GM18519 (cell line): ENCODE data around the gene KAT7.

Source experiments
- ATAC-seq: cut with Tn5 transposase; IDR thresholded peaks from one replicate; pipeline ENCODE4 v1.9.1; 2021; ENCODE audit warnings: mild to moderate bottlenecking, moderate library complexity; ENCODE audit not compliant: unreplicated experiment, low FRiP score

The KAT7 gene

DNA sequence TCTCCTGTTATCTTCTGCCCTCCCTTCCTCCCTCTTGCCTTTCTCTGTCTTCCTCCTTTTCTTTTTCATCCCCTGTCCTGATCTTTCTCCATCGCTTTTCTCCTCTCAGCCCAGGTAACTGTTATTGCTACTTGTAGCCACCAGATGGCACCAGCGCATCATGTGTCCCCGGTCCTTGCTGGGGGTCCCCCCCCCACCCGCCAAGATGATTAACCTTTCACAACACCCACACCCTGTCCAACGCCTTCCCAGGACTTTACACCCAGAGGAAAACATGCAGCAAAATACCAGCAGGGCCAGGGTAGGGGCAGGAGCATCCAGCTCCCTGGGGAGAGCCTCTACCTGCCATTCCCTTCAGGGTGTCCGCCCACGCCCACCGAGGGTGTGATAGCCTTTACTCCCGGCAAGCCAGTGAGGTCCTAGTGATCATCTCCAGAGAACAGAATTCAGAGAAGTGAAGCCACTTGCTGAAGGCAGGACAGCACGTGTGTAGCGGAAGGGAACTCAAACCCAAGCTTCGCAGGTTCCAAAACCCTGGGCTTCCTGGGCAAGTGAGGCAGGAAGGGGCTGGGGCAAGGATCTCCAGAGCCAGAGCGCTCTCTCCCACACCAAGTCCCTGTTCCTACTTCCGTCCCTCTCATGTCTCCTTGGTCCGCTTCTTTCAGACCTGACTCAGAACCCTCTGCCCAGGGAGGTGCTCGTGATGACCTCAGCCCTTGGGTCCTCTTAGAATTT, 72.8 kb downstream of the KAT7 start:
- ATAC-seq = no peak

DNA sequence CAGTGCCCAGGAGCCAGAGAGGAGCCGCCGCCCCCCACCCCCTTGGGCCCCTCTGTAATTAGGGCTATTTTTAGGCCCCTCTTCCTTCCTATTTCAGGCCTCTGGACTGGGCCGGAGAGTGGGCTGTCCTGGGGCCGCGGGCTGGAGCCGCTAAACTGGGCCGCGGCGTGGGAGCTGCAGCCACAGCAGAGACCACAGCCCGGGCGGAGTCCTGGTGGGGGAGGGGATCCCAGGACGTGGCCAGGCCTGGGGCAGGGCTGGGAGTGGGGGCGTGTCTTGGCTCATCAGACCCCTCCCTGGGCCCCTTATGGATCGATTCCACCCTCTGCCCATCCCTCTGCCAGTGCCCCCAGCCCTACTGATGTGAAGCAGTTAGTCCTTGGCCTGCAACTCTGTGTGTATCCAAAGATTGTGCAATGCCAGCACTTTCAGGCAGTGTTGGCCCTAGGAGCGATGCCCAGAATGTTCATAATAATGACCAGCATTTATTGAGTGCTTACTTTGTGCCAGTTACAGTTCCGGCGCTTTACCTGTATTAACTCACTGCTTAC, 74.4 kb downstream of the KAT7 start:
- ATAC-seq = no peak

DNA sequence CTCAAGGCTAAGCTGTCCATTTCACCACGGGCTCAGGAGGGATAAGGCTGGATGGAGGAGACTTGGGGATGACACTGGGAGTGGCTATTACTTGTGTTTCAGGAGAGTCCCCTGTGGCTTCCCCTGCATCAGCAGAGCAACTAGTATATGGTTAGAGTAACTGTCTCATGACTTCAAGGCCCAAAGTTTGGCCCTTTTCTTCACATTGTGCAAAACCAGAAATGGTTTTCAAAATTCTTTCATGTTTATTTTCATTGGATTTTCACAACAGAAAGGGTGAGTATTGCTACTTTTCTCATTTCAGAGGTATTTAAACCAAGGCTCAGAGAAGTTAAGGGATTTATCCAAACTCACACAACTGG, 77.5 kb downstream of the KAT7 start:
- ATAC-seq = no peak

DNA sequence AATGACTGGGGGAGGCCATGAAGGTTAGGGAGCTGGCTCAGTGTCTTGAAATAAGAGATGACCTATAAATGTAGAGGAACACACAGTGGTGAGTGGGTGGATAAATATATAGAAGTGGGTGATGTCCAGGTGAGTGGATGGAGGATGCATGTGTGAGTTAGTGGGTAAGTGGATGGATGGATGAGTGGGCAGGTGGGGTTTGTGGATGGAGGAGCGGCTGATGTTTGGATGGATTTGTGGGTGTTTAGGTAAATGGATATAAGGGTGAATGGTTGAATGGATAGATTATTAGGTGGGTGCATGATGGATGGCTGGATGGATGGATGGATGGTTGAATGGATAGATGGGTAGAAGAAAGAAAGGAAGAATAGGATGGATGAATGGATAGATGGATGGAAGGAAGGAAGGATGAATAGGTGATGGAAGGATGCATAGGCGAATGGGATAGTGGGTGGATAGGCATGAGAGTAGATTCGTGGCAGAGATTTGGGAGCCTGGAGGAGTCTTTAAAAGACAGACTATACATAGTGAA, 78.5 kb downstream of the KAT7 start:
- ATAC-seq = no peak

DNA sequence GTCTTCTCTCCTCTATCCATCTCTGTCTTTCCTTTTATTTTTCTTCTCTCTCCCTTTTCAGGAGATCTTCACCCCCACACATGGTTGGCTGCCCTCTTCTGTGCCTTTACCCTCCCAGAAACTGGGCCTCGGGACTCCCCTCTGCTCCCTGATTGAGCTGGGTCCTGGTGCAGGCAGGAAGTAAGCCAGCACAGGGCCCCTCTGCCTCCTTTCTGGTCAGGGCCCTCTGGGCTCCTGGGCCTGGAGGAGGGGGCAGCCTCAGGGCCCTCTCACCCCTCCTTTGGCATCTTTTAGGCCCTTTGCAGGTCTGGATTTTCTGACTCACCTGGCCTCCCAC, 80.5 kb downstream of the KAT7 start:
- no peak for ATAC-seq

DNA sequence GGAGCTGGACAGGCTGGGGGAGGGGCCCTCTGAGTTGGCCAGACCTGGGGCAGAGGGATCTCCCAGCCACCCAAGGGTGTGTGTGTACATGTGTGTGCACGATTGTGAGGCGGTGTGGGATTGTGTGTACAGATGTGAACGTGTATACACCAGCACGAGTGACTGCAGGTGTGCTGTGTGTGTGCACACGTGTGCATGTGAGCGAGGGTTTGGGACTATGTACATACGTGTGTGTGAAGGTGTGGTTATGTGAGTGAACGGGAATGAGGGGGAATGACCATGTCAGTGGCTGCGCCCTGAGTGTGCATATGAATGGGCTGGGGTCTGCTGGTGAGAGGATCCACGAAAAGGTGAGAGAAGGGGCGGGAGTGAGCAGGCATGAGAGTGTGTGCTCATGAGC, 81.8 kb downstream of the KAT7 start:
- ATAC-seq = no peak

DNA sequence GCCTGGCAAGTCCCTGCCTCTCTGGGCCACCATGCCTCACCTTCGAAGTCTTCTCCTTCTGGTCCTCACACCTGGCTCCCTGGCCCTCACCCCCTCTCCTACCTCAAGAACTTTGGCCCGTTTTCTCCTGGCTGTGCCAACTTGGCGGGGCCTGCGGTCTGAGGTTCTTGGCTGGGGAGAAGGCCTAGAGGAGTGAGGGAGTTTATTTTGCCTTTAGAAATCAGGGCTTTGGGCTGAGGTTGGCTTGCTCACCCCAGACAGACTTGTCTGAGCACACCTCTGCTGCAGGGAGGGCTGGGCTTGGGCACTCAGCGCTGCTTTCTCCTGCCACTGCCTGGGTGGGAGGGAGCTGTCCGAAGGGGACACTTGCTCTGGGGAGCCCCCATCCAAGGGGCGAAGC, 82.7 kb downstream of the KAT7 start:
- ATAC-seq = no peak

DNA sequence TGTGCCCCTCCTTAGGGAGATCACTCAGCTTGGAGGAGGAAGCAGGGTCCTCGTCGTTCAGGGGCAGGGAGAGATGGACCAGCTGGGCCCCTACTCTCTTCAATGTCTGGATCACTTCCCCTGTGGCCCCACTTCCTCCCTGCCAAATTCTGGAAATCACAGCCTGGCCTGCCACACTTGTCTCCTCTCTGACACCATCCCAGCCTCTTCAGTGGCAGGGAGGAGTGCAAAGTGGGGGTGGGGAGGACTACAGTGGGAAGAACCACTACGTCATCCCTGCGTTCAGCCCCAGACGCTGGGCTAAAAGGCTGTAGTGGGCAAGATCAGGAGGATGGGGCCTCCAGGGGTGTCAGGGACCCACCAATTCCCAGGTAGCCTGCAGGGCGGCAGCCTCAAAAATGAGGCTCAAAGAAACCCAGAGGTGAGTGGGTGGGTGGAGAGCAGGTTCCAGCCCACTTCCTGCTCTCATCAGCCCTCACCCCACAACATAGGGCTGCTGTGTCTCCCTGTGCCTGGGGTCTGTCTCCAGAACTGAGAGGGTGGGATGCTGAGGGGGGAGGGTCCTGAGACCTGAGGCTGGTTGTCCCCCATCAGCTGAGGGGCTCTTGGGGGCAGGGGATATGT, 84.4 kb downstream of the KAT7 start:
- no peak for ATAC-seq

DNA sequence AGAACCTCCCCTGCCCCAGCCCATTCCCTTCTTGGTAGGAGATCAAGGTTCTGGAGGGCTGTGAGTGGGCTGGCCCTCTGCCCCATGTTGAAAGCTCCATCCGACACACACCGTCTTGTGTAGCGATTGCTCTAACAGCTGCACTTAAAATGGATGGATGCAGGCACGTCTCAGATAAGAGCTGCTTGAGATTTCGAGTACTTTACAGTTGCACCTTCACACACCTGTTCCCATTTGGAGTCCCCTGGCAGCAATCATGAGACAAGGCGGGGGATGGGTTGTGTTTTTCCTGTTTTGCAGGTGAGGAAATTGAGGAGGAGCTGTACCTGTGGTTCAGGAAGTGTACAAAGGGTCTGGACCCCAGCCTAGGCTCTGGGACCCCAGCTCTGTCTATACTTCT, 85.0 kb downstream of the KAT7 start:
- ATAC-seq = no peak

DNA sequence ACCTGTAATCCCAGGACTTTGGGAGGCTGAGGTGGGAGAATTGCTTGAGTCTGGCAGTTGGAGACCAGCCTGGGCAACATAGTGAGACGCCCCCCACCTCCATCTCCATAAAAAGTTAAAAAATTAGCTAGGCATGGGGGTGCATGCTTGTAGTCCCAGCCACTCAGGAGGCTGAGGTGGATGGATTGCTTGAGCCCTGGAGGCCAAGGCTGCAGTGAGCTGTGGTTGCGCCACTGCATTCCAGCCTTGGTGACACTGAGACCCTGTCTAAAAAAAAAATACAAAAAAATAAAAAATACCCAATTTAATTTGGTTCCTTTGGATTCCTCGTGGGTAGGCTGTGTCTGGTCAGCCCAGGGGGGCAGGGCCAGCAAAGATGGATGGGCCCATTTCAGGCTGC, 85.4 kb downstream of the KAT7 start:
- ATAC-seq = no peak

DNA sequence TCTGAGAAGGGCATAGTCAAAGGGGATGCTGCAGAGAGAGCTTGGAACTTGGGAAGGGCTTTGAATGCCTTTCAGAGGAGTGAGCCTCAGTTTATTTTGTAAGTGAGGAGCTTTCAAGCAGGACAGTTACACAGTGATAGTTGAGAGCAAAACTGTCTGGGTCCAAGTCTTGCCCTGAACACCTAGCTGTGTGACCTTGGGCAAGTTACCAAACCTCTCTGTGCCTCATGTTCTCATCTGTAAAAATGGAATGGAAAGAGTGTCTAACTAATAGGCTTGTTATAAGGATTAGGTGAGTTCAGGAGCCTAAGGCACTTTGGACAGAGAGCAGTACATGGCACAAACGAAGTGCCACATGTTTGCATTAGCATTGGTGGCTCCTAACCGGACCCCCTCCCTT, 86.4 kb downstream of the KAT7 start:
- no peak for ATAC-seq

DNA sequence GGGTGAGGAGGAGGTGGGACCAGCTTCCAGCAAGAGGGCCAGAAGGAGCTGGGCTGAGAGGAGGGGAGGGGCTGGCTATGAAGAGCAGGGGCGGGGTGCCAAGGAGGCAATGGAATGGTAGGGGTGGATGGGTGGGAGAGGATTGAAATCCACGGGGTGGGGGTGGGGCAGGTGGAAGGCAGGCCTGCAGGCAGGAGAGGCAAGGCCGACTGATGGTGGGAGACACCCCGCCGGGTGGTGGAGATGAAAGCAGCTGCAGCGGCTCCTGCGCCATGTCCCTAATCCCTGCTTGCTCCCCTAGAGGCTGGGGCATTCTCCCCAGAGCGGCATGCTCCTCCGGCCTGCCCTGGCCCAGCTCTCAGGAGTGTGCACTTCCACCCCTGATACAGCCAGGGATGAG, 87.2 kb downstream of the KAT7 start:
- no peak for ATAC-seq

DNA sequence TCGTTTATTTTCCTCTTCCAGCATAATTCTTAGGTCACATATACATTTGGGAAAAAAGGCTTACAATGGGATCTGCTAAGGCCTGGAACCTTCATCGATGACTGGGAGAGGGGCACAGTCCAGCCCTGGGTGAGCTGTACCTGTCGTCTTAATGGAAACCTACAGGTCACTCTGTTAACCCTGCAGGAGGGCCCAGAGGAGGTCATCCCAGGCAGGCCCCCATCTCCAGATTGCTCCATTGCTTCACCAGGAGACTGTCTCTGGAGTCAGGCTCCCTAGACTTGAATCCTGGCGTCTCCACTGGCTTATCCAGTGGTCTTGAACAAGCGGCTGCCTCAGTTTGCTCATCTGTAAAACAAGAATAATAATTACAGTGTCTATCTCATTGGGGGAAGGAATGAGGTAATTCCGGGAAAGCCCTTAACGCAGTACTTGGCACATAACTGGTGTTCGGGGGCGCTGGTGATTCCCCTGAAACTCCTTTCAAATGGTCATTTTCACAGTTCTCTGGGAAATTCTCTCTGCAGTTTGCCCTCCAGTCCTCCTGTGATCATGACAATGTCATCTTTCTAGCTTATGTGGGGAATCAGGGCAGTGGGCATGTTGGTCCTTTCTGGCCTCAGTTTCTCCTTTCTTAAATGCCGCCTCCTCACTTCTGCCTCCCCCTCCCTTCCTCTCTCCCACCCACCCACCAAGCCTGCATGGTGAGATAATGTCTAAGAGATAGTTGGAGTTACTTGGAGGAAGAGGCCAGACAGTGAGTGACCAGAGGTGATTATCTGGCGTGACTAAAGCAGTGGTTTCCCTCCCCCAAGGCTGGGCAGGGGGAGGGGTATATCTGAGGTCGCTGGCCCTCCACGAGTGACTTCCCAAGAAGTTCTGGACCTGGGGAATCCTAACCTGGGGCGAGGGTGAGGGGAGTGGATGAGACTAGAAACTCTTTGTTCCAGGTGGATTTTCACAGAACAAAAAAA, 90.7 kb downstream of the KAT7 start:
- ATAC-seq = no peak

DNA sequence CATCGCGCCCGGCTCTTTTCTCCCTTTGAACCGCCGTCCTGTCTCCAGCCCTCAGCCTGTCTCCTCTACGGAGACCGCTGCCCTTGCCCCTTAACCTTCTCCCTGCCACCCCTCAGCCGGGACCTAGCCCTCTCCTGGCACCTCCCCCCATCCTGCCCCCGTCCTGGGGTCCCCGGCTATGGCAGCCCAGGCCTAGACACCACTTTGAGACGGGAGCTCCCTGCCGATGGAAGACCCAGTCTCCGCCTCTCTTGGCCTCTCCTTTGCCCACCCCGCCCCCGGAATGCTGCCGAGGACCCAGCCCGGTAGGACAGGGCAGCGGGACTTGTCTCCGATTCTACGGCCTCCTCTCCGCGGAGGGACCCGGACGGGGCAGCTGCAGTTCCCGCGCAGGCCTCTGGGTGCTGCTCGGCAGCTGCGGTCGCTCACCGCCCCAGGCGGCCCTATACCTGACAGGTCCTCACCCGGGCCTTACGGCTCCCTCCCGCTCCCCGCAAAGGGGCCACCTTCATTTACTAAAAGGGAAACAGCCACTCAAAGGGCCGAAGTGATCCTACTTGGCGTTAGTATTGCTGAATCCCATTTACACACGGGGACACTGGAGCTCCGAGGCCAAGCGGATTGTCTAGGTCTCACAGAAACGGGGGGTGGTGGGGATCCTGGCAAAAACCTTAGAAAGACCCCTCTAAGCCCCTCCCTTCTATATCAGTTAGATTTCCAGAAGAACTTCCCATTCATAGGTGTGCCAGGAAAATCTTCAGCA, 92.0 kb downstream of the KAT7 start:
- ATAC-seq = no peak

DNA sequence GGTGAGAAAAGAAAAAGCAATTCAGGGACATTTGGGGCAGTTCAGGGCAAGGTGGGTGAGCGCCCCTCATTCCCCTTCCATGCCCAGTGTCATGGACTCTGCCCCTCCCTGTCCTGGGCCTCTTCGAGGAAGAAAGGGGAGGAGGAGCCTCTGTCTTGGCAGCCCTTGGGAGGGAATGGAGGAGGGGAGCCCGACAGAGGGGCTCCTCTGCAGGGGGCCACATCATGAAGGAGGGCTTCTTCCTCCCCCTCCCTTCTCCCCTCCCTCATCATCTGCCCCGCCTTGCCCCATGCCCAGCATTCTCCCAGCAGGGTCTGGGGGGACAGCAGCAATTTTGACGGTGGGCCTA, 92.5 kb downstream of the KAT7 start:
- no peak for ATAC-seq

DNA sequence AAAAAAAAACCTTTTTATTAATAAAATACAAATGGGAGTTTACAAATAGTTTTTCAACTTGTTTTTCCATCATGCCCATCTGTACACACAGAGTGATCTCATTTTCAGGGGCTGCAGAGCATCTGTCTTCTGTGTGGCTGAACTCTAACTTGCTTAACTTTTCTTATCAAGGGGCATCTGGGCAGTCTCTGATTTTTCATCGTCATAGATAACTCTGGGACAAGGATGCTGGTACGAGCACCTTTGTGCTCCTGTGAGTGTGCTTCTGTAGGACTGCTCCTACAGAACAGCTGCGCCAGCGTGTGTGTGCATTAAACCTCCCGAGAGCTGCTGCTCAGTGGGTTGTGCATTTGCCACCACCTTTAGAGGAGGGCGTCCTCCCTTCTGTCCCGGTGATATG, 94.0 kb downstream of the KAT7 start:
- ATAC-seq = no peak
